VCaP (cell line): ENCODE results near the gene TMEM42.

Experiments
- H3K27ac ChIP-seq: fragments of 450-650 bp; 2 replicates; pipeline ENCODE4 v1.5.1; 2017
- CTCF ChIP-seq: fragments of 450-650 bp; conservative IDR thresholded peaks from 2 replicates; pipeline ENCODE4 v1.5.1; 2017; ENCODE audit warnings: mild to moderate bottlenecking, moderate library complexity

TMEM42 gene

GRCh38 chr3:44880284-44880683 is 18.6 kb downstream of the TMEM42 start:
- TF ChIP-seq CTCF = no peak
- no peak overlapping the region for H3K27ac ChIP-seq

- TF ChIP-seq CTCF = peak; percentile 30; the same call in 1 of the 2 replicates
- H3K27ac ChIP-seq = no peak overlapping the region
Observed at GRCh38 chr3:44883213-44883955, 21.7 kb downstream of the TMEM42 start.

- no peak for TF ChIP-seq CTCF
- no peak overlapping the region for H3K27ac ChIP-seq
Observed at GRCh38 chr3:44883999-44884431, 22.3 kb downstream of the TMEM42 start.

- H3K27ac ChIP-seq = no peak overlapping the region
- no peak for TF ChIP-seq CTCF
Observed at GRCh38 chr3:44885618-44886017, 23.9 kb downstream of the TMEM42 start.

GRCh38 chr3:44886561-44886960 is 24.8 kb downstream of the TMEM42 start:
- H3K27ac ChIP-seq = no peak overlapping the region
- TF ChIP-seq CTCF = no peak

- TF ChIP-seq CTCF = no peak
- H3K27ac ChIP-seq = no peak overlapping the region
Observed at GRCh38 chr3:44887101-44887500, 25.4 kb downstream of the TMEM42 start.

- no peak overlapping the region for H3K27ac ChIP-seq
- no peak for TF ChIP-seq CTCF
Observed at GRCh38 chr3:44890258-44890657, 28.5 kb downstream of the TMEM42 start.
